DOHH2 (cell line): ENCODE results near the gene HIVEP3.

Source experiments
- H3F3A ChIP-seq: fragments of 200-600 bp; sonication (generic), shearing (Covaris generic); 2 replicates; pipeline ENCODE4 v1.6.0; 2016; ENCODE audit warnings: antibody characterized with exemption, mild to moderate bottlenecking; ENCODE audit not compliant: control insufficient read depth, insufficient read depth
- H3K27ac ChIP-seq: fragments of 200-600 bp; sonication (generic); 2 replicates; pipeline ENCODE4 v1.5.1; 2014; ENCODE audit warnings: low read depth, mild to moderate bottlenecking, low read length, moderate library complexity
- H3K27me3 ChIP-seq: fragments of 200-600 bp; sonication (generic); 2 replicates; pipeline ENCODE4 v1.6.1; 2014; ENCODE audit warnings: mild to moderate bottlenecking, low read length, mixed read lengths; ENCODE audit not compliant: control insufficient read depth
- H3K36me3 ChIP-seq: fragments of 200-600 bp; sonication (generic); 2 replicates; pipeline ENCODE4 v1.6.1; 2014; ENCODE audit warnings: mild to moderate bottlenecking, low read length, moderate library complexity, mixed read lengths; ENCODE audit not compliant: control insufficient read depth
- H3K4me1 ChIP-seq: fragments of 200-600 bp; sonication (generic); 2 replicates; pipeline ENCODE4 v1.6.1; 2014; ENCODE audit warnings: mild to moderate bottlenecking, low read length, mixed read lengths; ENCODE audit not compliant: control insufficient read depth
- H3K4me2 ChIP-seq: fragments of 200-600 bp; sonication (generic); 2 replicates; pipeline ENCODE4 v1.6.0; 2014; ENCODE audit warnings: mild to moderate bottlenecking, low read length, moderate library complexity
- H3K4me3 ChIP-seq: fragments of 200-600 bp; sonication (generic); 2 replicates; pipeline ENCODE4 v1.5.1; 2014; ENCODE audit warnings: mild to moderate bottlenecking, low read length, mixed read lengths
- H3K79me2 ChIP-seq: fragments of 200-600 bp; sonication (generic); 2 replicates; pipeline ENCODE4 v1.6.1; 2014; ENCODE audit warnings: mild to moderate bottlenecking, low read length, mixed read lengths; ENCODE audit not compliant: control insufficient read depth
- H3K9me2 ChIP-seq: fragments of 200-600 bp; sonication (generic); replicated peaks from 2 replicates; pipeline ENCODE4 v1.6.1; 2014; ENCODE audit warnings: mild to moderate bottlenecking, low read length, mixed read lengths; ENCODE audit not compliant: control insufficient read depth
- H3K9me3 ChIP-seq: fragments of 200-600 bp; sonication (generic); 2 replicates; pipeline ENCODE4 v1.6.1; 2014; ENCODE audit warnings: antibody characterized with exemption, low read length, mixed read lengths; ENCODE audit not compliant: control insufficient read depth, insufficient read depth
- H4K20me1 ChIP-seq: fragments of 200-600 bp; sonication (generic); 2 replicates; pipeline ENCODE4 v1.6.0; 2014; ENCODE audit warnings: low read depth, mild to moderate bottlenecking, antibody characterized with exemption, low read length, moderate library complexity; ENCODE audit not compliant: control insufficient read depth, insufficient read depth
- CTCF ChIP-seq: fragments of 200-600 bp; sonication (generic); IDR thresholded peaks from one replicate; pipeline ENCODE4 v1.5.1; 2014; ENCODE audit warnings: antibody characterized with exemption, mild to moderate bottlenecking, low read depth, low read length; ENCODE audit not compliant: poor library complexity, severe bottlenecking
- EZH2phosphoT487 ChIP-seq: fragments of 200-600 bp; sonication (generic); IDR thresholded peaks from 2 replicates; pipeline ENCODE4 v1.6.1; 2017; ENCODE audit warnings: borderline replicate concordance, mild to moderate bottlenecking, antibody characterized with exemption, low read length, moderate library complexity, mixed read lengths

The HIVEP3 gene

GRCh38 chr1:41502912-41503311 lies 415.8 kb downstream of the HIVEP3 start:
- Histone ChIP-seq H3K4me2 (no peak overlapping the region), H3F3A (no peaks in the 10 kb centered on the region), H3K9me3 (no peaks in the 10 kb centered on the region), H3K9me2 (no peaks in the 10 kb centered on the region), H4K20me1 (no peaks in the 10 kb centered on the region), H3K4me3 (no peak overlapping the region), H3K36me3 (no peaks in the 10 kb centered on the region), H3K79me2 (no peaks in the 10 kb centered on the region), H3K27ac (no peak overlapping the region), H3K4me1 (no peaks in the 10 kb centered on the region), H3K27me3 (no peaks in the 10 kb centered on the region)
- TF ChIP-seq EZH2phosphoT487 (no peak), CTCF (no peak)

DNA sequence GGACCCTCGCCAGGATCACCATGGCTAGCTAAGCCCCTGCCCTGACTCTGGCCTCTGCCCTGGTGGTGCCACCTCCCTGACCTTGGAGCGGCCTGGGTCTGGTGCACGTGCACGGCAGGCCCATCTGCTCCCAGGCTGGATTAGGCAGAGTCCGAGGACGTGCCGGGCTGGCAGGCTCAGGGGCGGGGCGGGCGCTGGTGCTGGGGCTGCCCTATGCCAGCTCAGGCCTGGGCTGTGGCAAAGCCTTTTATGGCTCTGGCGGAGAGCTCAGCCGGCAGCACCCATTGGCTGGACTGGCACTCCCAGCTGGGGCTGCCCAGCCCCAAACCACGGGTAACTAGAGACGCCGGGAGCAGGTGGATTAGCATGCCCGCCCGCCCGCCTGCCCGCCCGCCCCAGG lies 417.1 kb downstream of the HIVEP3 start:
- Histone ChIP-seq H3K27ac (no peak overlapping the region), H3K79me2 (no peaks in the 10 kb centered on the region), H3K36me3 (no peaks in the 10 kb centered on the region), H4K20me1 (no peaks in the 10 kb centered on the region), H3K4me3 (no peak overlapping the region), H3K4me1 (no peaks in the 10 kb centered on the region), H3F3A (no peaks in the 10 kb centered on the region), H3K9me3 (no peaks in the 10 kb centered on the region), H3K4me2 (no peak overlapping the region), H3K9me2 (no peaks in the 10 kb centered on the region), H3K27me3 (no peaks in the 10 kb centered on the region; the same call in 1 of the 2 replicates)
- TF ChIP-seq CTCF (no peak), EZH2phosphoT487 (no peak)

- no peaks in the 10 kb centered on the region for H4K20me1 ChIP-seq
- no peaks in the 10 kb centered on the region for H3K36me3 ChIP-seq
- TF ChIP-seq EZH2phosphoT487 (no peak), CTCF (no peak)
- no peaks in the 10 kb centered on the region for H3K79me2 ChIP-seq
- no peak overlapping the region for H3K27ac ChIP-seq
- no peaks in the 10 kb centered on the region for H3K9me2 ChIP-seq
- H3K27me3 ChIP-seq: peaks cover 2% of the 10 kb centered on the region
- H3K4me1 ChIP-seq: no peaks in the 10 kb centered on the region
- no peak overlapping the region for H3K4me2 ChIP-seq
- no peak overlapping the region for H3K4me3 ChIP-seq
- no peaks in the 10 kb centered on the region for H3K9me3 ChIP-seq
- no peaks in the 10 kb centered on the region for H3F3A ChIP-seq
Observed at GRCh38 chr1:41500781-41501518, 417.8 kb downstream of the HIVEP3 start.
